ENCODE data around the gene CHST11. TPM values are rescaled to one million over a fixed set of nuclear protein-coding genes. Genes with fewer than 3 reads are reported as not detected.

The CHST11 gene
- polyA plus RNA-seq, 3 donors = 7.0 to 8.0 (median 7.5) TPM

DNA sequence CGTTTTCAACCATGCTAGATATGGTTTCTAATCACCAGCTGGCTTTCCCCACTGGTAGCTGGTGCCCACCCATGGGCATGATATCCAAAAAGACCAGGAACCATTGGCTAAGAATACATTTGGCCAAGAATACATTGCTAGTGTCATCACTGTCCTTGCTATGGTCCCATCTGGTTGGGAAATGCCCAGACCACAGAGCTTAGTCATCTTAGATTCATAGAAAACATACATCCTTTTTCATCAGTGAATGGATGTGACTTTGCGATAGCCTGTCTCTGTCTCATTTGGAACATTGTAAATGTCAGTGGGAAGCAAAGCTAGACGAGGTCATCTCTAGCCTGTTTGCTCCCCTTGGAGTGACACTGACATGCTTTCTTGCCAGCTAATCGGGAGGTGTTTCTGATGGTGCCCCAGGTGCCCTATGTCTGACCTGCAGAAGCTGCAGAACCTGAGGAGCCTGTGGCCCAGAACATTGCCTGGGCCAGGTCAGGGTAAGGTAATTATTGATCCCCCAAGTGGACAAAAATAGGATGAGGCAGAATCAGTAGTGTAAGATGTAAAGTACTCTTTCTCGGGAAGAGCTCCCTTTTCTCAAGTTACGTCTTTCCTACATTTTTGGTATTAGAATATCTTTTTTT, 306.5 kb downstream of the CHST11 start:
- no peak for DNase-seq (ENCODE audit: extremely low read depth in 1 of 11, low read depth in 9 of 11, low spot score in 4 of 11)

- DNase-seq (ENCODE audit: extremely low read depth in 1 of 11, low read depth in 9 of 11, low spot score in 4 of 11) = no peak
Measured at GRCh38 chr12:104764225-104765091, 307.7 kb downstream of the CHST11 start.

- no peak for DNase-seq (ENCODE audit: extremely low read depth in 1 of 11, low read depth in 9 of 11, low spot score in 4 of 11)
Measured at GRCh38 chr12:104767261-104767660, 310.5 kb downstream of the CHST11 start.

DNA sequence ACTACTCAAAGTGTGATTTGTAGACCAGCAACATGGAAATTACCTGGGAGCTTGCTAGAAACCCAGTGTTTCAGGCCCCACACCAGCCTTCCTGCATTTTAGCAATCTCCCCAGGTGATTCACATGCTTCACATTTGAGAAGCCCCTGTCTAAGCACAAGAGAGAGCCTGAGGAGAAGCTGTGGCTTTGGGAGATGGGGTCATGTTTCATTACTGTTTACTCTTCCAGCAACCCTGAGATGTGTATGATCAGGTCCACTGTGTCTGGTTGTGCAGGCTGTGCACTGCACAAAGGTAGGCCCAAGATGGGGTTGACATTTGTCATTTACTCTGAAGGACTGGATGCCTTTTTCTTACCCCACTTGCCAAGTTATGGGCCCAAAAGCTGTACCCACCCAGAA, 311.3 kb downstream of the CHST11 start:
- DNase-seq (ENCODE audit: extremely low read depth in 1 of 11, low read depth in 9 of 11, low spot score in 4 of 11) = no peak

GRCh38 chr12:104769144-104769561, 312.4 kb downstream of the CHST11 start:
- no peak for DNase-seq (ENCODE audit: extremely low read depth in 1 of 11, low read depth in 9 of 11, low spot score in 4 of 11)

- DNase-seq (ENCODE audit: extremely low read depth in 1 of 11, low read depth in 9 of 11, low spot score in 4 of 11) = no peak
Measured at GRCh38 chr12:104772336-104772735, 315.6 kb downstream of the CHST11 start.

GRCh38 chr12:104775731-104776231, 319.0 kb downstream of the CHST11 start:
- DNase-seq (ENCODE audit: extremely low read depth in 1 of 11, low read depth in 9 of 11, low spot score in 4 of 11) = no peak

- DNase-seq (ENCODE audit: extremely low read depth in 1 of 11, low read depth in 9 of 11, low spot score in 4 of 11) = no peak
Measured at GRCh38 chr12:104779134-104779533, 322.4 kb downstream of the CHST11 start.

DNA sequence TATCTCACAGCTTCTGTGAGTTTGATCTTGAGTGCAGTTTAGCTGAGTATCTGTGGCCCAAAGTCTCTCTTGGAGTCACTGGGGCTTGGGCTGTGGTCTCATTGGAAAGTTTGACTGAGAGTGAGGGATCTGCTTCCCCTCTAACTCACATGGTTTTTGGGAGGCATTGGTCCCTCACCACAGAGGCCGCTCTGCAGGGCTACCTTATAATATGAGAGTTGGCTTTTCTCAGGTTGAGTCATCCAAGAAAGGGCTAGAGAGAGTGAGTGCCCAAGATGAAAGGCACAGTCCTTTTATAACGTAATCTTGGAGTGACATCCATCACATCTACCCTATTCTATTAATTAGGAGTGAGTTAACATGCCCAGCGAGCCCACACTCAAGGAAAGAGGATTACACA, 325.5 kb downstream of the CHST11 start:
- DNase-seq (ENCODE audit: extremely low read depth in 1 of 11, low read depth in 9 of 11, low spot score in 4 of 11) = no peak

DNA sequence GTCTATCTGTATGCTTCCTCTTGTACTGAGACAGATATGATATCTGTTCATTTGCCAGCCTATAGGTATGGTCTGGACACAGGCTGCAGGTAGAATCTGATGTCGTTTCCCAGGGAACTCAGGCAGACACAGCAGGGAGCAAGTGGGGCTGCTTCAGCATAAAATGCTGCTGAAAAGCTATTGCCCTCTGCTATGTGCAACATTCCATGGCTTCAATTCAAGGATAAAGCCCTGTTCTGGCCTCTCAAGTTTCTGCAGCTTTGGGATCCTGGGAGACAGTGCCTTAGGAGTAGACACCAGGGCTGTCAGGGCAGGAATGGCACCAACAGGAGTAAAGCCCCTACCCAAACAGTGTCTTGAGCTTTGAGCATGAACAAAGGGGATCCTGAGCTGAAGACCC, 327.8 kb downstream of the CHST11 start:
- peak in 1 of 11 donors; percentile 12 for DNase-seq (ENCODE audit: extremely low read depth in 1 of 11, low read depth in 9 of 11, low spot score in 4 of 11)

DNA sequence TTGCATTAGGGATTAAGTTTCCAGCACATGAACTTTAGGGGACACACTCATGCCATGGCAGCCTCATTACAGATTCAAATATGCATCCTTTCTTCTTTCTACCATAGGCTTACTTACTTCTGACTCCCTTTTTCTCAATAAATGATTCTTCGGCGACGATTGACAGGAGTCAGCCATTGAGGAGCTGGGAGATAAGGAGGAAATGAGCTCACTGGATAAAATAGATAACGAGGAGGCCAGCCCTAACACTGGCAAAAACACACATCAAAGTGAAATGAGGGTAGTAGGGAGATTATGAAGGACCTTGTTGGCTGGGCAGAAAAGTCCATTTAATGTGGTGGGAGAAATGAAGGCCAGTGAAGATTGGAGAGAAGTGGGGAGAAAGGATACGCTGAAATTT, 329.1 kb downstream of the CHST11 start:
- DNase-seq (ENCODE audit: extremely low read depth in 1 of 11, low read depth in 9 of 11, low spot score in 4 of 11) = no peak

DNA sequence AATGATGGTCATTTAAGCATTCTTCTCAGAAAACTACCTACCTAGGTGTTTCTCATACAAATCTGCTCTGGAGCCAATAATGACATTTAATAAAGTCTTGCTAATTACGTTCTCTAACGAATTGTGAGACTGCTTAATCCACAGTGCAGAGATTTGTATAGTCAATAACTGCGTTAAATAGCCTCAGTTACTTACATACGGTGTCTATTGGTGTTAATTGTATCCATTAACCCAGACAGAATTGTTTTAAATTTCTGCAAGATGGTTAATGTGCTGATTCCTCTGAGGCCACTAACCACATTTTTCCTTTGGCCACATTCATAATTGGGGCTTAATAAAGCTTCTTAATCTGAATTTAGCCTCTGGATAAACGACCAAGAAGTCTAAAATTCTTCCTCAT, 329.6 kb downstream of the CHST11 start:
- DNase-seq (ENCODE audit: extremely low read depth in 1 of 11, low read depth in 9 of 11, low spot score in 4 of 11) = no peak

DNA sequence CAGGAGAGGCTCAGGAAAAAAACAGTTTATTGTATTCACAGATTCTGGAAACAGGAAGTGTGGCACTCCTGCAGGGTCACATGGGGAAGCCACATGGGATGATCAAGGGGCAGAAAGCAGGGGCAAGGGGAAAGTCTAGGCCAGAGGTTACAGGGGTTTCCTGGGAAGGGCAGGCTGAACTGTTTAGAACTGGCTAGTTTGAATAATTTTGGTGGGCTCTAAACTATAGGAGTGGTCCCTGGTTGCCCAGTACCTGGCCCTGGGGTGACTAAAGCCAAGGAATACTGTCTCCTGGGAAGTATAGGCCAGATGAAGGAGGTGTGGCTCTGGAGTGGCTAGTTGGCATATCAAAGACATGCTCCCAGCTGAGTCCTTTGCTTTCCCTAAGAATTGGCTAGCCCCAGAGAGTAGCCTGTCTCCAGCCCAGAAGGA, 332.1 kb downstream of the CHST11 start:
- DNase-seq (ENCODE audit: extremely low read depth in 1 of 11, low read depth in 9 of 11, low spot score in 4 of 11) = no peak

DNA sequence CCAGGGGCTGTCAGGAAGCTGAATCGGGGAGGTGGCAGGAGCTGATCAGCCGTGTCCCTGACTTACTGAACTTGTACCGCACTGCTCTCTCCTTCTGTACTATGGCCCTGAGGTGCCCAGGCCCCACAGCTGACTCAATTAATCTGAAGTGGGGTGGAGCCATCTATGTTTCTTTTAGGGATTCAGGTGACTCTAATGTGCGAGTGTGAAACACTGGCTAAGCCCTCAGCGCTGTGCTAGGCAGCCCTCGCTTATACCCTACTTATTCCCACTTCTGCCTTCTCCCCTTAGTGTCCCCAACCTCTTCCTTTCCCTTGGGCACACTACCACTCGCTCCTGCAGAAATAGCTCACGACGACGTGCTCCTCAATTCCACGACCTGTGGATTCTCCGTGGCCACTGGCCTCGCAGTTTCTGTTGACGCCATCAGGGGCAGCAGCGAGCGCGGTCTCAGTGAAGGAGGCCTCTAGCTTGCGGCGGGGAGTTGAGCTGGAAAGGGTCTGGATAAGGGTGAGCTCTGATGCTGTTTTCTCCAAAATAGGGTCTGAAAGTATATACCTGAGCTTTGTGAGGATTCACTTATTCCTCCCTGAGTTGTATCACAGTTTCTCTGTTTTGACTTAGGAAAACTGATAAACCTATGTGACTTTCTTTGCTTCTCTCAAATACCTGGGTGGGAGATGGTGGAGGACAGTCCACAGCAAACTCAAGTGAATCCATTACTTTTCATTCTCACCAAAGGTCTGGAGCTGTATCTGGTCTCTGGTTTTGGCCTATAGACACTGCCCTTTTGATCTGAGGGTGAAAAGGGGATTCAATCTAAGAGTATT, 333.8 kb downstream of the CHST11 start:
- peak in 8 of 11 donors; percentile 2 to 21 (median 10) for DNase-seq (ENCODE audit: extremely low read depth in 1 of 11, low read depth in 9 of 11, low spot score in 4 of 11)

DNA sequence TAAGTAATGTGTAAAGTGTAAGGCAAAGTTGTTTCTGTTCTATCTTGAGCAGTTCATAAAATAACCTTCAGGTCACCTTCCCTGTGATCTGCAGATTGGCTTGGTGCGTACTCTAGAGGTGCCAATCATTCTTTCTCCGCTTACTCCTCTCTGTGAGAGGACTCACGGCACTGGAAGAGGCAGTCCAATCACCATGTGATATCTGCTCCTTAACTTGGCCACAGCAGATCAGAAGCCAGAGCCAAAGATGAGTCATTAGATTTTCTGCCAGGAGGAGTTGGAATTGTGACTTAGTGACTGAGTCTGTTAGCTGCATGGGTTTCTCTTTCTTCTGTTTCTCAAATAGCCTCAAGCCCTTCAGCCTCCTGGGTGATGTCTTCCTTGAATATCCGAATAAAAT, 335.8 kb downstream of the CHST11 start:
- DNase-seq (ENCODE audit: extremely low read depth in 1 of 11, low read depth in 9 of 11, low spot score in 4 of 11) = no peak

- no peak for DNase-seq (ENCODE audit: extremely low read depth in 1 of 11, low read depth in 9 of 11, low spot score in 4 of 11)
Measured at GRCh38 chr12:104793285-104793684, 336.5 kb downstream of the CHST11 start.

- DNase-seq (ENCODE audit: extremely low read depth in 1 of 11, low read depth in 9 of 11, low spot score in 4 of 11) = no peak
Measured at GRCh38 chr12:104793968-104794367, 337.2 kb downstream of the CHST11 start.

GRCh38 chr12:104796475-104796862, 339.7 kb downstream of the CHST11 start:
- DNase-seq (ENCODE audit: extremely low read depth in 1 of 11, low read depth in 9 of 11, low spot score in 4 of 11) = no peak

- no peak for DNase-seq (ENCODE audit: extremely low read depth in 1 of 11, low read depth in 9 of 11, low spot score in 4 of 11)
Measured at GRCh38 chr12:104799458-104799857, 342.7 kb downstream of the CHST11 start.

DNA sequence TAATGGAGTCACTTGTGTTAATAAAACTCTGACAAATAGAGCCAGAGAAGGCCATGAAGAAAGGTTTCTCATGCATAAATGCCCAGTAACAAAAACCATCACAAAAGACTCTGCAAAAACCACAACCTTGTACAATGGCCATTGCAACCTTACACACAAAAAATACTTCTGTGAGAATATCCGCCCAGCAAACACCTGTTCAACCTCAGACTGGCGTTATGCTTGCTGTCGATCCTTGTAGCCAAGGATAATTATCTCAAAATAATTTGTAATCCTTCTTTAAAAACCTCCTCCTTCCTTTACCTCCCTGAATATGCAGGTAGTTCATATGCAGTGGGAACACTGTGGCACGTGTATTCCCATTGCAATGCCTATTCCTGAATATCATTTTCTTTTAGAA, 344.3 kb downstream of the CHST11 start:
- no peak for DNase-seq (ENCODE audit: extremely low read depth in 1 of 11, low read depth in 9 of 11, low spot score in 4 of 11)
